Daoy (cell line): ENCODE data around the gene SYTL2. TPM values are rescaled to one million over a fixed set of nuclear protein-coding genes. Genes with fewer than 3 reads are reported as not detected.

Experiments used
- DNase-seq: peaks from one replicate; pipeline ENCODE4 v3.0.0-alpha.2; 2015; ENCODE audit warnings: low read depth
- total RNA-seq: library from RNA; depleted of rRNA; stranded (reverse); fragments of >200 nt; shearing (Covaris generic); gene quantifications from 2 replicates; pipeline ENCODE4 v1.2.3, GENCODE V29; 2014

The SYTL2 gene
- total RNA-seq, 1 experiment from 2014 or later = 28.1 TPM

- no peak for DNase-seq
Measured at GRCh38 chr11:85735876-85736460, 75.0 kb downstream of the SYTL2 start.

DNA sequence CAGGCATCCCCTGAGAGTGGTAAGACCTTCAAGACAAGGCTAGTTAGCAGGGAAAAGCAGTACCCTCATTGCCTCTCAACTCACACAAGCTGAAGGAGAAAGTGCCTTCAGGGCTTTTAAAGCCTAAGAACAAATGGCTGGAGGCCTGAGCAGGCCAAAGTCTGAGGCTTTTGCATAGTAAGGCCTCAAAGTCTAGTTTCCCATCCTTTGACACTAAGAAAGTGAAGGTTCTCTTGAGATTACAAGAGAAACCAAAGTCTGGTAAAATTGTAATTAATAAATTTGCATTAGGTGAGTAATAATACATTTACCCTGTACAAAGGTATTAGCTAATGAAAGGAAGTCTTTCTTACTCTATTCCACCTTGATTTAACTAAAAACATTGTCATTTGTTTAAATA is 78.0 kb downstream of the SYTL2 start:
- DNase-seq = no peak

DNA sequence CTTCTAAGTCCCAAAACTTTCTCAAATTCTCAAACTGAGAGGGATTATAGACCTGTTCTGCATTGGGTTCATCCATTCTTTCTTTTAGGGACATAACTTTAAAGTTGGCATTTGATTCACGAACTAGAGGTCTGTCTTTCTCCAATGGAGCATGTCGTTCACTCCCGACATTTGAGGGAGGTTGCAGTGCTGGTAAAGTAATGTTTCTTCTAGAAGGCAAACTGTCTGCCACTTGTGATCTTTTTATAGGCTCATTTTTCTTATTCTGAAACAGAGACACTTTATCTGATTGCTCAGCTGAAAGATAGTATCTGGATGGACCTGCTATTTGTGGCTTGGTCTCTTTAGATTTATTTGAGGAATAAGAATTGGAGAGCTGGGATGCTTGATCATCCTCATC is 84.6 kb downstream of the SYTL2 start:
- no peak for DNase-seq

DNA sequence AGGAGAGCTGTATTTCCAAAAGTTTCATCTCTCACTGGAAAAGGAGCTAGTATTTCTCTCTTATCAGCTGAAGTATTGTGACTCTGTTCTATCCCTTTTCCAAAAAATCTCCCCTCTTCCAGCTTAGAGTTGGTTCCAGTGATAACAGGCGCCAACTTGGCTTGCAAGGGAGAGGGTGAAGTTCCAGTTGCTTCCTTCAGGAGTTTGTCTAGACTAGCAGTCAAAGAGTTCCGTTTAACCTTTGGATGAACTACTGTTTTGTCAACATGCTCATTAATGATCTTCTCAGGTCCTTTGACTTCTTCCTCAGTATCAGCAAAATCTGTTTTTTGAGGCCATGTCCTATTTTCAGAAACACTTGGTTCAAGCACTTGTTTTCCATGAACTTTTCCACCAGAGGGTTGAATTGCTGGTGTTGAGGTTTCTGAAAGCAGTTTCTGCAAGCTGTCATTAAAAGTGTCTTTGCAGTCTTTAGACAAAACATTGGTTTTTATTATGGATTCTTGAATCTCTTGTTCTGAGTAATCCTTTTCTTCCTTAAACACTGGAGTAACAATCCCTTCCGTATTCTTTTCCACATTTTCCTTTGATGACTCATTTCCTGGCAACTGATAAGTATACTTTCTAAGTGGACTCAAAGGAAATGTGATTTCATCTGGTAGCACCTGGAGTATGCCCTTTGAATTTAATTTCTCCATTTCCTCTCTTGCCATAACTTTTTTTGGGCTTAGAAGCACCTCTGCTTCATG is 85.3 kb downstream of the SYTL2 start:
- peak; percentile 79 for DNase-seq

GRCh38 chr11:85724748-85725465 is 86.0 kb downstream of the SYTL2 start:
- DNase-seq = no peak

GRCh38 chr11:85723088-85723487 is 87.9 kb downstream of the SYTL2 start:
- no peak for DNase-seq

DNA sequence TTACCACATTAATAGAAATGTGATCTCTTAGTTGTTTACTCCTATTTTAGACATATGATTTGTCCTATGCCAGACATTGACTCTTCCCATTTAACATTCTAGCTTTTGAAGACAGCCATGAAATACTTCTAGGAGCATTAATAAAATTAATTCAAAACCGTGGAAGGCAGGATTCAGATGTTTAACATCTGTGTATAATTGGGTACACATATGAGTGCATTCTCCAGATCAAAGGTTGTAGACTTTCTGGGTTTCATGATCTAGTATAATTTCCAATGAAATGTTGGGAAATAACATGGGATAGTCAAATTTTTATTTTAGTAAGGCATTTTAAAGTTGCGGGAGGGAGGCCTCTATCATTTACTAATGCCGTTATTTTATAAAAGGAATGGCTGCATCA is 89.8 kb downstream of the SYTL2 start:
- no peak for DNase-seq

DNA sequence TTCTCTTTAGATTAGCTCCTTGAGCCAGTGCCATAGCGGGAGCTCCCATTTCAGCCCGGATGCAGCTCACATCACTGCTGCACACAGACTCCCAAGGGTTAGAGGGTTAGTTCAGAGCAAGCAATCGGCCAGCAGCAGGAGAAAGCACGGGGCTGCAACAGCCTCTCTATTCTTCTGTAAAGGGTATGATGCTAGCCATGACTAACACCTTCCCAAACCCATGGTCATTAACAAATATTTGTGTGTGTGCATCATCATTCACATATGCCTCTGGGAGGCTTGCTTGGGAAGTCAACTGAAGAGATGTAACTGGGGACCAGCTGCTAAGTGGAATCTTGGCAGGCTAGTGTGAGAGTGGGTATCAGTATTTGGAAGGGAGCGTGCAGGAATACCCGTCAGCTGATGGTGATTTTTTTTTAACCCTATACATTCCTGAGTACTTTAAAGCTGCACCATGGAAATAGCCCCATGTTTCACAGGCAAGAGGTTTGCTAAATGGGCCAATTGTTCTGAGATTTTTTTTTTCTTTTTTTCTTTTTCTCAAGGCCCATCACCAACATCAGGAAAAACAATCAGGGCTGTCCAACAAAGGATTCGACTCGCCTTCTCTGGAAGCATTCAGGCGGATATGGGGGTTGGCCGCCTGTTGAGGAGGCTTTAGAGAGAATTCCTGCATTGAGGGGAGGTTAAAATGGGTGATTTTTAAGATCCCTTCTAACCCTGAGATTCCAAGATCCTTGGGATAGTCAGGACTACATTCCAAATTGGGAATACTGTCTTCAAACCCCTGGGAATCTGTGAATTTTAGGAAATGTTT is 91.7 kb downstream of the SYTL2 start:
- DNase-seq = peak; percentile 95

- DNase-seq = no peak
Measured at GRCh38 chr11:85718126-85718943, 92.6 kb downstream of the SYTL2 start.

DNA sequence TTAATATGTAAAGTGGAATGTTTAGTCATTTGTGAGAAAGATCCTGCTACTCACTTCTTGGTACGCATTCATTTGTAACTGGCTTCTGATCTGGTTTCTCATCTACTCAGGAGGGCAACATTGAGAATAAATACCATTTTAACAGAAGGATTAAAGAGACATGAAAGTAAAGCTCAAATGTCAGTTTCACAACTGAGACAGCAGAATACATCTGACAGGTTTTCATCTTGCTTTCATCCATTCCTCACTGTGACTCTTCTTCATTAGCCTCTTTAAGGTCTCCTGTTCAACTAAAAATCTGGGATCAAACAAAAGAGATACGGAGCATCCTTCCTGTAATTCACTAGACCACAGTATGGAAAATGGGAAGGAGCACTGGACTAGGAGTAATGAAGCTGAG is 93.5 kb downstream of the SYTL2 start:
- no peak for DNase-seq

DNA sequence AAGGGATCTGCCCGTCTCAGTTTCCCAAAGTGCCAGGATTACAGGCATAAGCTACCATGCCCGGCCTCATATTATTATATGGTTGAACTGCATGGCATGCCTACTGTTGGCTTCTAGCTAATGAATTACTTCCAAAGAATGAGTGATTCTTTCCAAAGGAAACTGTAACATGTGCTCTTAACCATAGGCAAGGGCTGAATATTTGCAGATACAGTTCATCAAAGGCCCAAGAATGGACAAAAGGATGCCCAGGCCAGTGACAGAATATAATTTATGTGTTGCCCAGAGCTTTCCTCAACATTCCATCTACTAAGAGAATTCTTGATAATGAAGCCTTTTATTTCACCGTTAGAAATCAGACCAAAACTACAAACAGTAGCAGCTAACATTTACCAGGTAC is 98.0 kb downstream of the SYTL2 start:
- DNase-seq = no peak

DNA sequence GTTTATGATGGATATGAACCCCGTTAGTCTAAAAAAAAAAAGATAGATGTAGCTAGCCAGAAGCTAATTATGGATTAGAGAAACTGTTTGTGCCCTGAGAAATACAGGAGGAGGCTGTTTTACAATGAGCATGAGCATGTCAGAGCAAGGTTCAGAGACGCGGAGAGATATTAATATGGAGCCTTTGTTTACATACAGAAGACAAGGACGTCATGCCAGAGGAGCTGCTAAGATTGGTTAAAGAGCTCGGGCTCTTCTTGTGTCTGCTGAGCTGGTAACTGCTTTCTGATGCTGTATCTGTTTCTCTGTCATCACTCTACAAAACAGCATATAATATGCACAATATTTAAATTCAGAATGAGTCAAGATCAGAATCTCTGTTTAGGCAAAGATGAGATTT is 100.0 kb downstream of the SYTL2 start:
- no peak for DNase-seq

GRCh38 chr11:85709941-85710702 is 100.8 kb downstream of the SYTL2 start:
- no peak for DNase-seq

DNA sequence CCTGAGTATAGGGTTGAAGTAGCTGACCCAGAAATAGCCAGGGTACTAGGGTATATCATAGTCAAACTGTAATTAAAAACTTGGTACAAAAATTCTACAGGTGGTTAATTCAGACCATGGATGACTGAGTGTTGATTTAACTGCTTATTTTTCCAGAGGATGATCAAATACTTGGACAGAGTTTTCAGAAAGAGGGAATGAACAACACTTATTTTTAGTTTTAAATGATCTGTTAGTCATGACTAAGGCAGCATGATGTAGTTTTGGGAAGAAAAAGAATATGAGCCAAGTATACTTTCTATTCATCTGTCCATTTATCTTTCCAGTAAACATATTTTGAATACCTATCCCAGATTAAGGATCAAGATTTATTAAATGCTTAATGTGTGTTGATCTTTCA is 105.1 kb downstream of the SYTL2 start:
- no peak for DNase-seq

GRCh38 chr11:85704967-85705366 is 106.0 kb downstream of the SYTL2 start:
- DNase-seq = no peak

DNA sequence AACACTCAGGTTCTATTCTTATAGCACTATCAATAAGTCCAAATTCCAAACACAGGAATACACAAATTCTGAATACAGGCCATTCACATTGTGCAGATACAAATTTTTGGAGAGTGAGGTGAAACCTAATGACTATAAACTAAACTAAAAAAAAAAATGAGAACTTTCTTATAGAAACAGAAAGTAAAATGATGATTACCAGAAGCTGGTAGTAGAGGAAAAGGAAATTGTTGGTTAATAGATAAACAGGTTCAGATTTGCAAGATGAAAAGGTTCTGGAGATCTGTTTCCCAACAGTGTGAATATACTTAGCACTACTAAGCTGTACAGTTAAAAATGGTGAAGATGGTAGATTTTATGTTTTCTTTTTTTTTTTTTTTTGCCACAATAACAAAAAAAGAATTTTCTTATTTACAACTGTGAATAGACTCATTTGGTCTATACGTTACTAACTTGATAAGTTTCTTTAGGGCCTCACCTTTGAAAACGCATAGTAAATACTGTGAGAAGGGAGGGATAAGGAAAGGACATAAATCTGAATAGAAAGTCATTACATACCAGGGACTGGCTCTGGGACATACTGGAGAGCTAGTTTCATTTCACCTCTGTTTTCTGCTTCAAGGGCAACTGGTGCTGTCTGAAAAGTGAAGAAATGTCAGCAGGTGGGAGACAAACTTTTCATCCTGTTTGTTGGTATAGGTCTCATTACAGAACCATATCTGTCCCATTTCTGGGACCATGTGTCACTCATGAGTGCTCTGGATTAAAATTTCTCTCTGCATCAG is 110.8 kb downstream of the SYTL2 start:
- no peak for DNase-seq

GRCh38 chr11:85698195-85698594 is 112.7 kb downstream of the SYTL2 start:
- no peak for DNase-seq

DNA sequence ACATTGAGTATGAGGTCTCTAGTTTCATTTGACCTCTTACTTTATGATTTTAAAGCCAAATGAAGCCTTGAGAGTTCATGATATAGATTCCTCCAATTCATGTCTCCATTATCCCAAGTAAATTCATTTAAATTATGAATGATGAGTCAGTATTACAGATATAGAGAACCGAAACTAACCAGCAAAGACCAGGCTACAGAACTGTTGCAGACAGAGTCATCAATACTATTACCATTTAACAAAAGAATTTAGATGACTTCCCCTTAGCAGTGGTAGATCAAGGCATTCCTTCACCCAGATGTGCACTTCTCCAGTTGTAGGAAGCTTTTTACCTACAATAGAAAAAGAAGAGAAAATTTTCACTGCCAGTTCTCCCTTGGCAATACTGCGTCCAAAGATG is 113.2 kb downstream of the SYTL2 start:
- DNase-seq = no peak

DNA sequence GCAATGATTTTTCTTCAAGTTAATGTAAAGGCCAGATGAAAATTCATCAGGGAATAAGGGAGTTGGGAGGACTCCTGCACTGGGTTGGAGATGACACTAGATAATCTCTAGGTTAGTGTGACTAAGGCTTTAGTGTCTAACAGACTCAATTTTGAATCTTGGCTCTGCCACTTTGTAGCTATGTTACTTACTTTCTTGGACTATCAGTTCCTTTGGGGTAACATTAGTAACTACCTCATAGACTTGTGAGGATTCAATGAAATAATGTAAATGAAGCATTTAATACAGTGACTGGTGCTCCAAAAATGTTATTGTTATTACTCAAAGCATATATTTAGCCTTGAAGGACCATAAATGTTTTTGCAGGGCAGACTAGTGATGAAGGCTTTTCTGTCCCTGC is 115.4 kb downstream of the SYTL2 start:
- no peak for DNase-seq
